Measurements from ENCODE around the gene TXK.

TXK gene

DNA sequence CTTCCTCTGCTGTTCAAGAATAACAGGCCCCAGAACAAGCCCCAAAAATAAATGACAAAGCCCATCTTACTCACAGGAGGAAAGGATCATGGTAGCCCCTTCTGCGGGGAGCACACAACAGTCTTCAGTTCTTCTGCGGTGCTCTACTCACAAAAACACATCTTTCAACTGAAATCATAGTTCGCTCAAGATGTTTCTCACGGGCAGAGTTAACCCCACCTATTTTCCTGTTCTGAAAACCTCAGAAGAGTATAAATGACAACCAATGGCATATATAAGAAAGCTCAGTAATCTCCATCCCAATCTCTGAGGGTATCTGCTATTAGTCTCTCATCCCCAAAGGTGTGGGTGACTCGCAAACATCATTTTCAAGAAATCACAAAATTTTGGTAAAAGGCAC lies at the start of gene TXK:
Gene TXK (minus strand): TSS at position 170 of the 400 bp plus-strand sequence. CDS start 80 bp downstream, at position 90.
- DNase-seq (ENCODE audit: low spot score) = no peak

DNA sequence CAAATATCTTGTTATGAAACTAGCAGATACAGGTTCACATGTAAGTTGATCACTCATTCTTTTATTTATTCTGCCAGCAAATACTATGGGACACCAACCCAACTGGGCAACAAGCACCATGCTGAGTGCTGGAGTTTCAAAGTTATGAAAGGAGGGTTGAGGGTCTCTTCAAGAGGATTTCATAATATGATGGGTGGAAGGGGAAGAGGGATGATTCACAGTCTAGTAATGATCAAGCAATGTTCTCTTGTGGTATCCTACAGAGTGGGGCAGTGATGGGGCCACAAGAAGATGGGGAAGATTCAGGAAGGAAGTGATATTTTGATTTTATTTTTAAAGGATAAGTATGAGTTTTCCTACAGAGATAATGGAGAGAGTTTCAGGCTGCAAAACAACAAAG lies 46.2 kb upstream of the TXK start:
- no peak for DNase-seq (ENCODE audit: low spot score)
- TF ChIP-seq, protein P1, sequence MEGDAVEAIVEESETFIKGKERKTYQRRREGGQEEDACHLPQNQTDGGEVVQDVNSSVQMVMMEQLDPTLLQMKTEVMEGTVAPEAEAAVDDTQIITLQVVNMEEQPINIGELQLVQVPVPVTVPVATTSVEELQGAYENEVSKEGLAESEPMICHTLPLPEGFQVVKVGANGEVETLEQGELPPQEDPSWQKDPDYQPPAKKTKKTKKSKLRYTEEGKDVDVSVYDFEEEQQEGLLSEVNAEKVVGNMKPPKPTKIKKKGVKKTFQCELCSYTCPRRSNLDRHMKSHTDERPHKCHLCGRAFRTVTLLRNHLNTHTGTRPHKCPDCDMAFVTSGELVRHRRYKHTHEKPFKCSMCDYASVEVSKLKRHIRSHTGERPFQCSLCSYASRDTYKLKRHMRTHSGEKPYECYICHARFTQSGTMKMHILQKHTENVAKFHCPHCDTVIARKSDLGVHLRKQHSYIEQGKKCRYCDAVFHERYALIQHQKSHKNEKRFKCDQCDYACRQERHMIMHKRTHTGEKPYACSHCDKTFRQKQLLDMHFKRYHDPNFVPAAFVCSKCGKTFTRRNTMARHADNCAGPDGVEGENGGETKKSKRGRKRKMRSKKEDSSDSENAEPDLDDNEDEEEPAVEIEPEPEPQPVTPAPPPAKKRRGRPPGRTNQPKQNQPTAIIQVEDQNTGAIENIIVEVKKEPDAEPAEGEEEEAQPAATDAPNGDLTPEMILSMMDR (IDR thresholded peaks at IDR 0.05; ENCODE audit: extremely low read depth, missing control alignments) = no peak

More for the DNA sequence above, at the start of gene TXK:
- TF ChIP-seq, protein P1 (IDR thresholded peaks at IDR 0.05; ENCODE audit: extremely low read depth, missing control alignments) = no peak

DNA sequence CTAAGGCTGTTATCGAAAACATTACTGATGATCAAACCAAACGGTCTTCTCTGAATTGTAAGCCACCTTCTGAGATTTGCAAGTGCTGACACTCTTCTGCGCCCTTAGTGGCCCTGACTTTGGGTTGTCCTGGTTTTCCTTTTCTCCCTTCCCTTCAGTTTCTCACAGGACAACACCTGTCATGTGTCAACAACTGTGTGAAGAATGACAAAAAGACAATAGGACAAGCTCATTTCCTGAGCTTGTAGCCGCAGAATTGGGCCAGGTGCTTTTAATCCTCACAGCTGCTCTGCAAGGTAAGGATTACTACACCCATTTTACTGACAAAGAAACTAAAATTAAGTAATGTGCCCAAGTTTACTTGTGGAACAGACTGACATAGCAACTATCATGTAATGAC lies 44.9 kb upstream of the TXK start:
- no peak for DNase-seq (ENCODE audit: low spot score)
- TF ChIP-seq, protein P1 (IDR thresholded peaks at IDR 0.05; ENCODE audit: extremely low read depth, missing control alignments) = no peak

DNA sequence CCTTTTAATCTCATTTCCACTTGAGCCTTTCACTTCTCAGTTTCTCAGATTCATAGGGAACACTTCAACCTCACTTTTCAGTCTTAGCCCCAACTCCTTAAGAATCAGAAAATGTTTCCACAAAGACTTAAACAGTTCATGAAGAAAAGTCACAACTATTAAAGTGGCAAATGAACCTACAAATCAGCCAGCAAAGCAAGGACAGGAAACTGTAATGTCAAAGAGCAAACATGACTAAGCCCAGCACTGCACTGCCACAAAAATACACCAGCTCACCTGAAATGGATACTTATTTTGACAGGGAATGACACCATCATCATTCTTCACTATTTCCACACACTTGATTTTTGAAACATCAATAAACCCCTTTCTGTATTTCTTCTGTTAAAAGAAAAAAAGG lies 41.8 kb upstream of the TXK start:
- TF ChIP-seq, protein P1 (IDR thresholded peaks at IDR 0.05; ENCODE audit: extremely low read depth, missing control alignments) = no peak
- DNase-seq (ENCODE audit: low spot score) = no peak

DNA sequence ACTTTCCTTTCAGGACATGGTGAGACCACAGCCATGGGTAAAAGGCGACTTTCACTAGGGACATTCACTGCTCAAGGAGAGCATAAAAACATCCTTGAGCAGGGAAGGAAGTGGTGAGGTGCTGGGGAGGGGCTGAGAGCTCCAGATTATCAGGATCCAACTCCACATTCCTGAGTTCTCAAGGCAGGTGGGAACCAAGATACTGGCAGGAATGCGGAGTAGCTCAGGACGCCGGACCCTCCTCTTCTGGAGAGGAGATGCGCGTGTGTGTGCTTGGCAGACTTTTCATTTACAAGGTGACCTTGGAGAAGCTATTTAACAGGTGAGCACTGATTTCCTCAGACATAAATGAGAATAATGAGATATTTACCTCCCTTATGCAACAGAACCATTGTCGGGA lies 41.3 kb upstream of the TXK start:
- DNase-seq (ENCODE audit: low spot score) = no peak

DNA sequence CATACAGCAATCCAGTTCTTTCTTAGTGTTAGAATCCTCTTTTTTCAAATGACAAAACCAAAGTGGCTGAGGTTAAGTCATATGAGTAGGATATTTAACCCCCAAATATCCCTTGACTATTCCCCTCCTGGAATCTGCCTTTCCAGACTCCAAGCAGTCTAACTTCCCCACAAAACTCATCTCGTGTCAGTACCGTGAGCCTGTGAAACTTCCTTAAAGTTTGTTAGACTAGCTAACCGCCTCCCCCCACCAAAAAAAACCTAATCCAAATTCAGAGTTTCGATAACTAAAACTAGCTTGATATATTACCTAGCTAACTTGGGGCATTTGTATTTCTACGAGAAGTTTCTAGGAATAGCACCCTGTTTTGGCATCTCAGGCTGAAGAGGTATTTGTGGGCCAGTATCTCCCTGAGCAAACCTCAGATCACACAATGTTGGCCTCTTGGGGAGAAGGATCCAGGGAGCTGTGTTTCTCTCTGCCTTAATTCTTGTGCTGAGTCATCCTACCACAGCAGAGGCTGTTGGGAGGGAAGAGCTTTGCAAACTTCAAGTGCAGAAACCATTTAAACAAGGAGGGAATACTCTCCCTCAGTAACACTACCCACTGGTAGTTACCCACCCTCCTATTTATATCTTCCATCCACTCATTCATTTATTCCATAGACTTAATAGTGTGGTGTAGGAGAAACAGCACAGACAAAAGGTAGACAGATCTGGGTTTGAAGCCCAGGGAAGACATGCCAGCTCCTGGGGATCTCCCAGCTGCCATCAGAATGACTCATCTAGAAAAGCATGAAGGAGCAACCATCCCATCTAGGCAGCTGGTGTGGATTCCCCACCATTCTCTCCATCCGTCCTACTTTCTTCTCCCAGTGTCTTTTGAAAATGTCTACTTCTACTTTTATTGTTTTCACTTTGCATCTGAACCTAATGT lies 39.3 kb upstream of the TXK start:
- TF ChIP-seq, protein P1 (IDR thresholded peaks at IDR 0.05; ENCODE audit: extremely low read depth, missing control alignments) = no peak
- DNase-seq (ENCODE audit: low spot score) = no peak

More for the DNA sequence above, 41.3 kb upstream of the TXK start:
- TF ChIP-seq, protein P1 (IDR thresholded peaks at IDR 0.05; ENCODE audit: extremely low read depth, missing control alignments) = no peak

DNA sequence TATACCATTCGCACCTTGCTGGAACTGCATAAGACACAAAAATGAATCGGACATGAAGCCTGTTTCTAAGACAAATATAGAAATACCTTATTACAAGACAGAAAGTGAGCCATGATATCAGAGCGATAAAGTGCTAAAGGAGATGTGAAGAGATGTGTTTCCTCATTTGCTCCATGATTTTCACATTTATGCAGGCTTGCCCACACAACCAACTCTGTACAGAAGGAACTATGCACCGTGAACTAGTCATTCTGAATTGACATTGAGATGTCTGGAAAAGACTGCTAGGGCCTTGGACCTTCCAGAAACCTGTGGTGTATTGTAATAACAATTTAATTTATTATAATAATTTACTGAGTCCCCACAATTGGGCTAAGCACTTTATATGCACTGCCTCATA lies 38.6 kb upstream of the TXK start:
- TF ChIP-seq, protein P1 (IDR thresholded peaks at IDR 0.05; ENCODE audit: extremely low read depth, missing control alignments) = no peak
- DNase-seq (ENCODE audit: low spot score) = no peak
